PC-3 (cell line): ENCODE data around the gene IL31RA.

Experiments
- CTCF ChIP-seq: fragments of 300-600 bp; sonication (generic); conservative IDR thresholded peaks from 2 replicates; pipeline ENCODE4 v1.5.1; 2017; ENCODE audit warnings: antibody characterized with exemption, low read depth, mild to moderate bottlenecking, low read length
- EZH2 ChIP-seq: fragments of 300-600 bp; sonication (generic); IDR thresholded peaks from one replicate; pipeline ENCODE4 v1.6.1; 2017; ENCODE audit warnings: antibody characterized with exemption, mild to moderate bottlenecking, low read length; ENCODE audit not compliant: unreplicated experiment

- TF ChIP-seq CTCF: no peak
- no peak for TF ChIP-seq EZH2
These were observed 72.1 kb downstream of the IL31RA start for GRCh38 chr5:55923177-55923771.
